ELR (cell line): ENCODE measurements around the gene KLHDC3.
A peak's percentile ranks its signal among the peaks of the same experiment; 100 is the strongest.

Source experiments
- DNase-seq: peaks from one replicate; pipeline ENCODE4 v3.0.0-alpha.2; 2015; ENCODE audit warnings: low read depth

KLHDC3 gene

DNA sequence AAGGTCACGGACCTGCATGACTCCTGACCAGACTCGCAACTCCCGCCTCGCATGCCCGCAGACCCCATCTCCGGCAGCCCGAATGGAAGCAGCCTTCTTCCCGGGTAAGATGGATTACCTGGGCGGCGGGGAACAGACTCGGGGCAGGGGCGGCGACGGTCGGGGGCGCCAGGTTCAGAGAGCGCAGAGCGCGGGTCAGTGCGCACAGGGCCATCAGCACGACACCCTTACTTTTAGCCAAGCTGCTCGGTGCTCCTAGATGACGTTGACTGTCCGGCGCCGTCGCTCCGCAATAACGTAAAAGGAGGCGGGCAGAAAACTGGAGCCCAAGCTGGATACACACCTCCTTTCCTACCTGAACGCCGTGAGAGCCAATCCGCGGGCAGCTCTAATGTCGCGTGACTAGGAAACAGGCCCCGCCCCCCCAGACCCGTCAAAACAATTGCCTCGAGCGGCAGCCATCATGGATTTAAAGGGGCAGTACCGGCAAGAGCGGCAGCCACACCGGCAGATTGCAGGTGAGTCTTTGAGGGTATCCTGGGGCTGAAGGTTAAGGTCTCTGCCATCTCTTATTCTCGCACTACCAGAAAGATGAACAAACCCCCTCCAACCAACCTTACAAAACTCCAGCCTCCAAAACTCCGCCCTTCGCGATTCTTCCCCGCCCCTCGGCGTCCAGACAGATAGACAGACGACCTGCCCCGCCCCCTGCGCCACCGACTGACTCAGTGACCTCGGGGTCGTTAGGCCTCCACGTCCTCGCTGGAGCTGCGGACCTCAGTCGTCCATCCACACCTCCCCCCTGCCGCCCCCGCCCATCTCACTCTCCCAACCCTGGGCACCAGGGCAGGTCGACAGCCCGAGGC, 45.4 kb downstream of the KLHDC3 start, which contains the start of the genes KLC4 and MRPL2:
Gene KLC4, plus strand, starts transcription at position 464 of the 866 bp plus-strand sequence. CDS start 1,705 bp downstream, outside the sequence.
Gene MRPL2, minus strand, starts transcription at position 267 of the 866 bp plus-strand sequence. Its CDS starts 53 bp downstream, at position 214.
- peak; percentile 100 for DNase-seq

GRCh38 chr6:43060034-43060754, 46.1 kb downstream of the KLHDC3 start:
- DNase-seq: no peak

GRCh38 chr6:43060755-43061633, 46.9 kb downstream of the KLHDC3 start:
- no peak for DNase-seq

DNA sequence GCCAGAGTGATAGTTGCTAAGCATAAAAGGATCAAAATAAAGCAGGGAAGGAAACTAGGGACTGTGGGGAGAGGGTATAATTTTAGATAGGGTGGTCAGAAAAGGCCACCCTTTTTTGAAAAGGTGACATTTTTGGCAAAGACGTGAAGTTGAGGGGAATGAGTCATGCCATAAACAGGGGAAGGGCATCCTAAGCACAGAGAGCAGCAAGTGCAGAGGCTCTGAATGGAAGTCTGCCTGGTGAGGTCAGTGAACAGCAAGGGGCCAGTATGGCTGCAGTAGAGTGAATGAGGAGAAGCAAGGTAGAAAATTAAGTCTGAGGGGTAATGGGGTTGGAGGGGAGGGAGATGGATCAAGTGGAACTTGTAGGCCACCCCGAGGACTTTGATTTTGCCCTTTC, 47.8 kb downstream of the KLHDC3 start:
- DNase-seq: peak; percentile 30

DNA sequence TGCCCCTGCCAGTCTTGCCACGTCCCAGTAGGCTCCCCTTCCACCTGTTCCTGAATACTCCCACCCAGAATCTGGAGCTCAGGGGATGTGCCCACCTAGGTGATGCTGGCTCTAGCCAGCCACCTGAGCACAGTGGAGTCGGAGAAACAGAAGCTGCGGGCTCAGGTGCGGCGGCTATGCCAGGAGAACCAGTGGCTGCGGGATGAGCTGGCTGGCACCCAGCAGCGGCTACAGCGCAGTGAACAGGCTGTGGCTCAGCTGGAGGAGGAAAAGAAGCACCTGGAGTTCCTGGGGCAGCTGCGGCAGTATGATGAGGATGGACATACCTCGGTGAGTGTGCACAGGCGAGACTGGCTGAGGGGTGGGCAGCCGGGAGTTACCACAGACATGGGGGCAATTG, 48.8 kb downstream of the KLHDC3 start:
- DNase-seq: no peak

DNA sequence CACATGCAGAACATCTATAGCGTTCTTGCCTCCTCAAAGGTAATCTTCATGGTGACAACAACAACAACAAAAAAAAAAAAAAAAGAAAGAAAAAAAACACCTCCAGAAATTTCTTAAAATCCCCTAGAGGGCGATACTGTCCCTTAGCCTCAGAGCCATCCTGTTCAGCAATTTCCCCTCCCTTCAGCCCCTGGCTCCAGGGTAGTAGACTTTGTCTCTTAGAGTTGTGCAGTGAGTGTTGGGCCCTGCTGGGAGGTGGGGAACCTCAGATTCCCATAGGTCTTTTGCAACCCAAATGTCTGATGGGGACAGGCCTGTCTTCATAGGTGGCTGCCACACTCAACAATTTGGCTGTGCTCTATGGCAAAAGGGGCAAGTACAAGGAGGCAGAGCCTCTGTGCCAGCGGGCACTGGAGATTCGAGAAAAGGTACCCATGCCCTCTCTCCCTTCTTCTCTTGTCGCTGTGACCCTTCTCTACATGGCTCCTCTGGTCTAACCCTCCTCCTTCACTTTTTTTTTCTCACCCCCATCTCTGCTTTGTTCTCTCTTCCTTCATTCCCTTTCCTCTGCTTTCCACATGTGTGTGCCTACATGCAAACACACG, 56.1 kb downstream of the KLHDC3 start:
- peak; percentile 77 for DNase-seq
